GM23338 (cell line): Measurements from ENCODE around the gene CTCFL.

Experiments used
- CREB1 ChIP-seq: fragments of 250-450 bp; sonication (Bioruptor Pico); IDR thresholded peaks from 2 replicates; pipeline ENCODE4 v1.5.0; 2020; ENCODE audit warnings: low read depth, mild to moderate bottlenecking, moderate library complexity
- CTCF ChIP-seq, 2 experiments: fragments of 200-600 bp in 1 of 2; sonication (generic) in 1 of 2; conservative IDR thresholded peaks; 2 replicates each; pipeline versions ENCODE4 v1.5.1 to v1.6.1; 2016 to 2017; ENCODE audit warnings: antibody characterized with exemption in 2 of 2, low read depth in 2 of 2, mild to moderate bottlenecking in 2 of 2, moderate library complexity in 1 of 2
- EZH2 ChIP-seq: fragments of 200-600 bp; sonication (generic); IDR thresholded peaks from one replicate; pipeline ENCODE4 v1.8.0; 2017; ENCODE audit warnings: antibody characterized with exemption, mild to moderate bottlenecking, low read depth; ENCODE audit not compliant: unreplicated experiment
- EZH2phosphoT487 ChIP-seq: fragments of 200-600 bp; sonication (generic); IDR thresholded peaks from one replicate; pipeline ENCODE4 v1.8.1; 2018; ENCODE audit warnings: antibody characterized with exemption; ENCODE audit not compliant: unreplicated experiment
- POLR2AphosphoS5 ChIP-seq: IDR thresholded peaks from 2 replicates; pipeline ENCODE4 v1.6.1; 2016; ENCODE audit warnings: antibody characterized with exemption, low read depth
- REST ChIP-seq: IDR thresholded peaks from one replicate; pipeline ENCODE4 v1.6.1; 2018; ENCODE audit warnings: antibody characterized with exemption; ENCODE audit not compliant: unreplicated experiment

- TF ChIP-seq CTCF (conservative IDR thresholded peaks at IDR 0.05; ENCODE audit: low read depth in 2 of 2) (no peak), EZH2 (no peak), POLR2AphosphoS5 (no peak), EZH2phosphoT487 (no peak), CREB1 (CRISPR knock-in tag) (no peak), REST (no peak)
Measured at GRCh38 chr20:57461726-57462125, 63.2 kb downstream of the CTCFL start.
